Adrenal gland (tissue), 5 donors: Measurements from ENCODE around the gene NFKBIZ.

ENCODE experiments used
- POLR2A ChIP-seq, 2 donors: fragments of 450-650 bp; IDR thresholded peaks; one replicate each; pipeline ENCODE4 v1.6.1; 2017; ENCODE audit warnings: antibody characterized with exemption in 2 of 2, mild to moderate bottlenecking in 2 of 2, moderate library complexity in 1 of 2
- TF ChIP-seq, protein P1 (sequence below), 6 experiments: fragments of 450-650 bp in 4 of 6; fragments of 200-600 bp in 2 of 6; sonication (generic) in 1 of 6; IDR thresholded peaks; 1 replicate in 5 of 6; 2 replicates in 1 of 6; pipeline versions ENCODE4 v1.5.1 to v1.8.0; 2016 to 2021; ENCODE audit warnings: antibody characterized with exemption in 6 of 6, mild to moderate bottlenecking in 2 of 6, moderate library complexity in 1 of 6
- donor health status: DM: no; HTN: no; CAD: no.

DNA sequence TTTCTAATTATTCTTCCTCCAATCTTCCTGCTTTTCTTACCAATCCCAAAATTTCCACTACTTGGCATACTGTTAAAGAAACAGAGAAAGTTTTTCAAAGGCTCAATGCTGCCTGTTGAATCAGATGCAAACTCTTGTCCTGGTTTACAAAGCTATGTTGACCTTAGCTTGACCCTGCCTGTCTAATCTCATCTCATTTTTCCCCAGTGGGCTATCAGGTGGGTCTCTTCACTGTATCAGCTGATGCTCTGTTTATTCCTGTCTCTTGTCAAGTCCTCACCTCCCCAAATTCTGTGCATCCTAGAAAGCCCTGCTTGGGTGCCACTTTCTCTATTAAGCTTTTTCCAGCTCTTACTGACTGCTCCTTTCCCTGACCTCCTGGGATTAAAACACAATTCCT, 18.2 kb downstream of the NFKBIZ start:
- no peak for TF ChIP-seq POLR2A (IDR thresholded peaks at IDR 0.05)
- TF ChIP-seq, protein P1, sequence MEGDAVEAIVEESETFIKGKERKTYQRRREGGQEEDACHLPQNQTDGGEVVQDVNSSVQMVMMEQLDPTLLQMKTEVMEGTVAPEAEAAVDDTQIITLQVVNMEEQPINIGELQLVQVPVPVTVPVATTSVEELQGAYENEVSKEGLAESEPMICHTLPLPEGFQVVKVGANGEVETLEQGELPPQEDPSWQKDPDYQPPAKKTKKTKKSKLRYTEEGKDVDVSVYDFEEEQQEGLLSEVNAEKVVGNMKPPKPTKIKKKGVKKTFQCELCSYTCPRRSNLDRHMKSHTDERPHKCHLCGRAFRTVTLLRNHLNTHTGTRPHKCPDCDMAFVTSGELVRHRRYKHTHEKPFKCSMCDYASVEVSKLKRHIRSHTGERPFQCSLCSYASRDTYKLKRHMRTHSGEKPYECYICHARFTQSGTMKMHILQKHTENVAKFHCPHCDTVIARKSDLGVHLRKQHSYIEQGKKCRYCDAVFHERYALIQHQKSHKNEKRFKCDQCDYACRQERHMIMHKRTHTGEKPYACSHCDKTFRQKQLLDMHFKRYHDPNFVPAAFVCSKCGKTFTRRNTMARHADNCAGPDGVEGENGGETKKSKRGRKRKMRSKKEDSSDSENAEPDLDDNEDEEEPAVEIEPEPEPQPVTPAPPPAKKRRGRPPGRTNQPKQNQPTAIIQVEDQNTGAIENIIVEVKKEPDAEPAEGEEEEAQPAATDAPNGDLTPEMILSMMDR (IDR thresholded peaks at IDR 0.05): no peak
